Coronary artery (tissue), 2 donors: ENCODE measurements around the gene HTR4.
A peak's percentile ranks its signal among the peaks of the same experiment; 100 is the strongest.

Source experiments
- DNase-seq: peaks from one replicate; pipeline ENCODE4 v3.0.0-alpha.2; 2017; ENCODE audit warnings: low spot score
- H3K27ac ChIP-seq, 2 donors: fragments of 200-600 bp; sonication (generic); one replicate each; pipeline ENCODE4 v1.5.1; 2016 to 2019
- H3K4me3 ChIP-seq: fragments of 200-600 bp; sonication (generic); 2 replicates; pipeline ENCODE4 v1.5.1; 2016; ENCODE audit warnings: mild to moderate bottlenecking, moderate library complexity
- TF ChIP-seq, protein P1 (sequence below): fragments of 200-600 bp; sonication (generic); IDR thresholded peaks from one replicate; pipeline ENCODE4 v1.5.1; 2019; ENCODE audit warnings: antibody characterized with exemption

The HTR4 gene

DNA sequence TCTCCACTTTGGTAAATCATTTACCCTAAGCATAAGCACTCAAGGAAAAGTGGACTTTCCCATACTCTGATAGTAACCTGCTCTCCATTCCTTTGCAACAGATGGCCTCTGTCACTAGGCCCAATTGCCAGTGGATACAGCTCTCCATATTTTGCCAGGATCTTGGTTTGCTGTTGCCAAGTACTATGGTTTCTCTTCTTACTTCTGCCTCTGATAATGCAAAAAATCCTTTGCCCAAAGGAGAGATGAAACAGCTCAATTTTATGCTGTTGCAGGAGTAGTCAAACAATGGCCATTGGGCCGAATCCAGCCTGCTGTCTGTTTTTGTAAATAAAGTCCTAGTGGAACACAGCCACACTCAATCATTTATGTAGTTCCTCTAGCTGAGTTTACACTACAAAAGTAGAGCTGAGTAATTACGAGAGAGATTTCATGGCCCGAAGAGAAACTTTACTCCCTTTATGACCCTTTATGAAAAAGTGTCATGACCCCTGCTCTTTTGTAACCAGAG, 92.5 kb downstream of the HTR4 start:
- H3K27ac ChIP-seq = no peak overlapping the region
- no peak overlapping the region for H3K4me3 ChIP-seq
- TF ChIP-seq, protein P1, sequence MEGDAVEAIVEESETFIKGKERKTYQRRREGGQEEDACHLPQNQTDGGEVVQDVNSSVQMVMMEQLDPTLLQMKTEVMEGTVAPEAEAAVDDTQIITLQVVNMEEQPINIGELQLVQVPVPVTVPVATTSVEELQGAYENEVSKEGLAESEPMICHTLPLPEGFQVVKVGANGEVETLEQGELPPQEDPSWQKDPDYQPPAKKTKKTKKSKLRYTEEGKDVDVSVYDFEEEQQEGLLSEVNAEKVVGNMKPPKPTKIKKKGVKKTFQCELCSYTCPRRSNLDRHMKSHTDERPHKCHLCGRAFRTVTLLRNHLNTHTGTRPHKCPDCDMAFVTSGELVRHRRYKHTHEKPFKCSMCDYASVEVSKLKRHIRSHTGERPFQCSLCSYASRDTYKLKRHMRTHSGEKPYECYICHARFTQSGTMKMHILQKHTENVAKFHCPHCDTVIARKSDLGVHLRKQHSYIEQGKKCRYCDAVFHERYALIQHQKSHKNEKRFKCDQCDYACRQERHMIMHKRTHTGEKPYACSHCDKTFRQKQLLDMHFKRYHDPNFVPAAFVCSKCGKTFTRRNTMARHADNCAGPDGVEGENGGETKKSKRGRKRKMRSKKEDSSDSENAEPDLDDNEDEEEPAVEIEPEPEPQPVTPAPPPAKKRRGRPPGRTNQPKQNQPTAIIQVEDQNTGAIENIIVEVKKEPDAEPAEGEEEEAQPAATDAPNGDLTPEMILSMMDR = no peak
- no peak for DNase-seq

DNA sequence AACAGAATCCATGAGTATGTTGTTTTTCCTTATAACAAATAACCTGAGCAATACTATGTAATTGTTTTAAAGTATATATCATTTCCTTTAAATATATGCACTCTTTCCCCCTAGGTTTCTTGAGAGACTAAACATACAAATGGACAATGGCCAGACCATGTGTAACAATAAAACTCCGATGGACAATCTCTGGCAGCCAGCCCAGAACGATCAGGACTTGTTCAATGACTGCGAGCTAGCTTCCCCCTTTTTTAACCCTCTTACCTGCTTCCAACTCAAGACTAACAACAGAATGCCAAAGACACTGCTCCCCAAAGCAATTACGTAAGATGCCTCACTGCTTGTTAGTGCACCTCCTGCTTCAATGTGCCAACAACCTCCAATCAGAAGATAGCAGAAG, 94.9 kb downstream of the HTR4 start:
- no peak overlapping the region for H3K27ac ChIP-seq
- TF ChIP-seq, protein P1 = no peak
- H3K4me3 ChIP-seq = no peak overlapping the region
- DNase-seq = no peak

DNA sequence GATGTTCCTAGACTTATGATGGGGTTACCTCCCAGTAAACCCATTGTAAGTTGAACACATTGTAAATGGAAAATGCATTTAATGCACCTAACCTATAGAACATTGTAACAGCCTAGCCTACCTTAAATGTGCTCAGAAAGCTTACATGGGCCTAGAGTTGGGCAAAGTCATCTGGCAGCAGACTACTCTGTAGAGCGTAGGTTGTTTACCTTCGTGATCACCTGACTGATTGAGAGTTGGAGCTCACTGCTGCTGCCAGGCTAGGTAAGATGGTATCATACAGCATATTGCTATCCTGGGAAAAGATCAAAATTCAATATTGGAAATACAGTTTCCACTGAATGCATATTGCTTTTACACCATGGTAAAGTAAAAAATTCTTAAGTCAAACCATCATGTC, 95.4 kb downstream of the HTR4 start:
- Histone ChIP-seq H3K4me3 (no peak overlapping the region), H3K27ac (no peak overlapping the region)
- DNase-seq = no peak
- TF ChIP-seq, protein P1 = no peak

DNA sequence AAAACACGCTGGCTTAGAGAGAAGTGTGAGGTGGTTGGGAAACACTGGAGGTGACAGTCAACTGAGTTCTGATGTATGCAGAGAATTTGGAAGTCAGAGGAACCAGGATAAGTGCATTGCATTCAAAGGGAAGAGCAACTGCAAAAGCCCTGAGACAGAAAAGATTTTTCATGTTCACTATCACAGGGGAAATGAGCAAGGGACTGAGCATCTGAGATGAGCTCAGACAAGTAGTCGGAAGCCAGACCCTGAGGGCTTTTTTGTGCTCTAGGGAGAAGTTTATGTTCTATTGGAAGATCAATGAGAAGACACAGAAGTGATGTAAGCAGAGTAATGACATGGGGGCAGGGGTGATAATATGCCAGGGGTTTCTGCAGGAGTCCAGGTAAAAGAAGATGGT, 97.5 kb downstream of the HTR4 start:
- DNase-seq = no peak
- Histone ChIP-seq H3K4me3 (no peak overlapping the region), H3K27ac (no peak overlapping the region)
- TF ChIP-seq, protein P1 = no peak

DNA sequence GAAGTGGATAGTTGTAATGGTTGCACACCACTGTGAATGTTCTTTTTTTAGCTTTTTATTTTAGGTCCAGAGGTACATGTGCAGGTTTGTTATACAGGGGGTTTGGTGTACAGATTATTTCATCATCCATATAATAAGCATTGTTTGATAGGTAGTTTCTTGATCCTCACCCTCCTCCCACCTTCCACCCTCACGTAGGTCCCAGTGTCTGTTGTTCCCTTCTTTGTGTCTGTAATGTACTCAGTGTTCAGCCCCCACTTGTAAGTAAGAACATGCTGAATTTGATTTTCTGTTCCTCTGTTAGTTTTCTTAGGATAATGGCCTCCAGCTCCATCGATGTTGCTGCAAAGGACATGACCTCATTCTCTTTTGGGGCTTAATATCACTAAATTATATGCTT, 99.7 kb downstream of the HTR4 start:
- TF ChIP-seq, protein P1 = no peak
- Histone ChIP-seq H3K27ac (no peak overlapping the region), H3K4me3 (no peak overlapping the region)
- DNase-seq = no peak

DNA sequence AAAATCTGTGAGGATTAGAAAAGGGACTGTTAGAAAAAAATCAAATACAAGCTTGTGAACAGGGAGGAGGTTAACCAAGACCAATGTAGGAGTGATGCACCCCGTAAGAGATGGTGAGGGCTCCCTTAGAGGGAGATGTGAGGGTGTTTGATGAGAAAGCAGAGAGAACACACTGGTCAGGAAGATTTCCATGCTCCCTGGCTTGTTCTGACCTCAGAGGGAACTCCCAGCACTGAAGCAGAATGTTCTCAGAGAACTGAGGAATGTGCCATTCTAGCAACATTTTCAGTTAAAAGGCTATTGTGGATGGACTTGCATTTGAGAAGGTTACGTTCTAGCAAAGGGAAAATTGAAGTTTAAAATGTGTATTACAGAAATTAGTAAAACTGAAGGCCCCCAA, 110.6 kb downstream of the HTR4 start:
- Histone ChIP-seq H3K27ac (peak overlapping the region in 1 of 2 donors; percentile 17), H3K4me3 (no peak overlapping the region)
- no peak for DNase-seq
- TF ChIP-seq, protein P1 = no peak

DNA sequence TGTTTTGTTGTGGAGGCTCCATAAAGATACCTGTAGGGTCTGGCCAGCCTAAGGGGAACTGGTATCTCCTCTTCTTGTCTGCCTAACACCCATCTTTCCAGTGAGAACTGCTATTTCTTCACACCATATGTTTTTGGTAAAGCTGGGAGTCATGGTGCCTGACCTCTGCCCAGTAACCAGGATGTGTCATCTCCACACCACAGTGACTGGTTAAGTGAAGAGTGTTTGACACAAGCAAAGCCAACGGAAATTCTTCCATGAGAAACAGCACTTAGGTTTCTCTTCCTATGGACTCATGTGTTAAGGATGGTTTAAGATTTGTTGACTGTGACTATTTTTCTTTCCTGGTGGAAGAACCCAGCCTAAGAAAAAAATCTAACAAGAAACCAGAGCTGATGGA, 111.5 kb downstream of the HTR4 start:
- TF ChIP-seq, protein P1 = no peak
- DNase-seq = no peak
- Histone ChIP-seq H3K27ac (no peak overlapping the region), H3K4me3 (no peak overlapping the region)
